Small intestine (tissue), 7 donors: ENCODE measurements around the gene ATMIN. TPM values are rescaled to one million over a fixed set of nuclear protein-coding genes. Genes with fewer than 3 reads are reported as not detected.

Experiments used
- DNase-seq, 2 donors: peaks; one replicate each; pipeline versions ENCODE4 v3.0.0 to v3.0.0-alpha.2; 2013
- FAIRE-seq: peaks from 2 replicates; lab custom pipeline; 2012; peaks lifted over from hg19 to GRCh38; lab: Jason Lieb, UNC
- H3K27ac ChIP-seq, 3 donors: one replicate each; pipeline ENCODE4 v1.5.1; 2013; ENCODE audit warnings: low read length in 2 of 3, mild to moderate bottlenecking in 2 of 3, control low read depth in 1 of 3, inconsistent platforms in 1 of 3, low read depth in 1 of 3, moderate library complexity in 1 of 3
- H3K27me3 ChIP-seq, 3 donors: one replicate each; pipeline ENCODE4 v1.6.1; 2013; ENCODE audit warnings: low read length in 3 of 3, inconsistent platforms in 1 of 3; ENCODE audit not compliant: control insufficient read depth in 3 of 3, insufficient read depth in 3 of 3
- H3K36me3 ChIP-seq, 3 donors: one replicate each; pipeline ENCODE4 v1.6.1; 2013; ENCODE audit warnings: low read length in 3 of 3, inconsistent platforms in 1 of 3, low read depth in 1 of 3, mild to moderate bottlenecking in 1 of 3, moderate library complexity in 1 of 3; ENCODE audit not compliant: control insufficient read depth in 3 of 3, insufficient read depth in 2 of 3
- H3K4me1 ChIP-seq, 3 donors: one replicate each; pipeline ENCODE4 v1.6.1; 2013; ENCODE audit warnings: low read length in 2 of 3, inconsistent platforms in 1 of 3, low read depth in 1 of 3, mild to moderate bottlenecking in 1 of 3, moderate library complexity in 1 of 3; ENCODE audit not compliant: control insufficient read depth in 3 of 3, insufficient read depth in 2 of 3
- H3K4me3 ChIP-seq, 3 donors: one replicate each; pipeline ENCODE4 v1.5.1; 2013; ENCODE audit warnings: low read length in 3 of 3, control low read depth in 1 of 3, inconsistent platforms in 1 of 3, low read depth in 1 of 3, mild to moderate bottlenecking in 1 of 3, moderate library complexity in 1 of 3
- H3K9me3 ChIP-seq, 2 donors: one replicate each; pipeline ENCODE4 v1.6.1; 2013; ENCODE audit warnings: low read depth in 1 of 2, low read length in 1 of 2; ENCODE audit not compliant: control insufficient read depth in 2 of 2, insufficient read depth in 1 of 2
- WGBS, 3 donors: extraction: QIAGEN DNeasy Blood & Tissue Kit; methylation state at CpG; one replicate each; pipeline ENCODE4 v1.1.7; 2013; 5-methylcytosine and 5-hydroxymethylcytosine counted together
- polyA plus RNA-seq, 4 donors: library from polyadenylated mRNA; stranded (reverse) in 3 of 4; unstranded in 1 of 4; fragments of 200-250 nt in 3 of 4; fragments of 120-200 nt in 1 of 4; gene quantifications; one replicate each; pipeline versions ENCODE4 v1.2.1 to v1.2.3, GENCODE V29; 2013
- donor health status: healthy with polysubstance abuse.
- donor health status: control.
- donor health status: control.
- donor health status: Bipolar disorder and iron deficiency.
- donor health status: healthy.

Gene ATMIN
- polyA plus RNA-seq, 4 donors = 13.5 to 29.6 (median 15.6) TPM

DNA sequence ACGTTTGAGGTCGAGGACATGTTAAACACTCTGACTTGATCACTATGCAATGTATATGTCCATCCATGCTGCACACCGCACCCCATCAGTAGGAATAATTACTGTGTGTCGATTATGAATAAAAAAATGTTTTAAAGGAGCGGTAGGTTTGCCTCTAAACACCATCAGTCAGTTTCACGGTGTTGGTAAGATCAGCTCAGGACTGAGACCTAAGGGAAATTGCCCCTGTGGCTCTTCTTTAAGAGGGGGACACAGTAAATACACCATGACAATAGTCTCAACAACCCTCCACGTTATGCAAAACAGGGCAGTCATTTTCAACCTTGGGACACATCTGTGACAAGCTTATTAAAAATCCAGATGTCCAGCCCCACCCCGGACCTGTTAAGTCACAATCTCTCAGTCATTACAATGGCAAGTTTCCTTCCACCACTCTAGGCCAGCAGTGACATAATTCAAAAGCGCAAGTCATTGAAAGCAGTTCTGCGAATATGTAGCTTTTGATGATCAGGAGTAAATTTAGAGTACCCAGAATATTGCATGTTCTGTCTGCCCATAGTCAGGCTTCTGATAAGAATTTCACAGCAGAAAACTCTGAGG is 1.2 kb downstream of the ATMIN start:
- FAIRE-seq = no peak
- 22 to 29% (median 24%) methylated on average over 10 of the region's 10 CpGs for WGBS, 3 donors

DNA sequence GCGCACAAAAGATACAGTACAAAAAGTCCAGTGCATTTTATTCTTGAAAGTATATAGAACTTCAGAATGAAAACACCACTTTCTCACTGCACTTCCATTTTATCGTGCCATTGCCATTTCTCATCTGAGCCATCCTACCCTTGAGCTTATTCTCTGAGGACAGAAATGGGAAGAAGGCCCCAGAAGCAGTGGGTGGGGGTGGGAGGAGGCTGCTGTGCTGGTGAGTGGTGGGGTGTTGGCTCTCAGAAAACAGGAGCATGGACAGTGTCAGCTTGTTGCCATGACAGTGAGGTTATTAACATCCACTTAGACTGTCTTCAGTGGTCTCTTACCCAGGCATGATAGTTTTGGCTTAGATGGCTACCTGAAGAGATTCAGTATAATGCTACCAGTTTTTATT is 4.5 kb downstream of the ATMIN start:
- H3K4me3 ChIP-seq = no peak overlapping the region
- H3K27ac ChIP-seq = no peak overlapping the region
- 98 to 100% (median 98%) methylated on average over 2 of the region's 2 CpGs for WGBS, 3 donors
- FAIRE-seq (no peak), DNase-seq (no peak)
- no peaks in the 10 kb centered on the region for H3K27me3 ChIP-seq
- peaks cover 12 to 31% (median 16%) of the 10 kb centered on the region in 3 donors for H3K36me3 ChIP-seq
- H3K9me3 ChIP-seq = no peaks in the 10 kb centered on the region
- peaks cover 0 to 13% (median 9%) of the 10 kb centered on the region in 3 donors for H3K4me1 ChIP-seq

More for the DNA sequence above, 1.2 kb downstream of the ATMIN start:
- Histone ChIP-seq H3K4me3 (peak overlapping the region; percentile 66 to 97 (median 82)), H3K36me3 (peaks cover 4 to 20% (median 6%) of the 10 kb centered on the region in 3 donors), H3K4me1 (peaks cover 0 to 14% (median 9%) of the 10 kb centered on the region in 3 donors), H3K27ac (peak overlapping the region in 1 of 3 donors; percentile 90), H3K27me3 (no peaks in the 10 kb centered on the region), H3K9me3 (no peaks in the 10 kb centered on the region)
- DNase-seq = peak; percentile 24 to 27

DNA sequence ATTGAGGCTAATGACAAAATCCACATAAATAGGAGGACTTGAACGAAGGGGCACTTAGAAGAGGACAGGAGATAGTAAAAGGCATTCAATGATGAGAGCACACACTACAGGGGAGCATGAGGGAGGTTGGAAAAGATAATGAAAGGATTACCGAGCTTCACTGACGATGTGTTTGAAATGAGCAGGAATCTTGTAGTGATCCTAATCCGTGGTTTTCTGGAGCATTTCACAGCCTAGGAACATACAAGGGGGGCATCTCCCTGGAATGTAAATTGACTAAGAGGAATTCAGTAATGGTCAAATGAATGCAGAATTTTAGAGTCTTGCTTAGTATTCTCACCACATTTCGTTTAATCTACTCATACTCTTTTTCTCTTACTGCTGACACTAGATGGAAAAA is 5.2 kb downstream of the ATMIN start:
- no peak for DNase-seq
- no peak for FAIRE-seq
- no peaks in the 10 kb centered on the region for H3K27me3 ChIP-seq
- WGBS, 3 donors = 85 to 88% (median 87%) methylated on average over 5 of the region's 5 CpGs
- H3K27ac ChIP-seq = no peak overlapping the region
- no peaks in the 10 kb centered on the region for H3K9me3 ChIP-seq
- H3K4me3 ChIP-seq = no peak overlapping the region
- H3K36me3 ChIP-seq = peaks cover 12 to 37% (median 18%) of the 10 kb centered on the region in 3 donors
- peaks cover 0 to 10% (median 9%) of the 10 kb centered on the region in 3 donors for H3K4me1 ChIP-seq

DNA sequence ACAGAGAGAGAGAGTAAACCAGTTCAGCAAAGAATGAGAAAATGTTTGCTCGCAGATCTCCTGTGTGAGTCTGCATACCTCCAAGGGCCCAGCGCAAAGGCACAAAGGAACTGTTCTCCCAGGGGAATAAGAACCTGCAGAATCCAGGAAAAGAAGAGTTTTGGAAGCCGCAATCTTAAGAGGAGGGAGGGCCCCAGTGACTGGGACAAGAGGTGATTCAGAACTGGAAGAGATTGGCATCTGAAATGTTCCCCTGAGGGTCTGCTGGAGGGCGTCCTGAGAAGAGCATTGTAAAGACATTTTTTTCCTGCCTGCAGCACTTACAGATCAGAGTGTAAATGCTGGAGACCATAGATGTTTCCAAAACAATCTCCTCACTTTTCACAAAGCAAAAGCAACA is 6.1 kb downstream of the ATMIN start:
- no peak for DNase-seq
- Histone ChIP-seq H3K9me3 (no peaks in the 10 kb centered on the region), H3K27me3 (no peaks in the 10 kb centered on the region), H3K27ac (no peak overlapping the region), H3K4me3 (no peak overlapping the region), H3K4me1 (peaks cover 0 to 7% (median 7%) of the 10 kb centered on the region in 3 donors), H3K36me3 (peaks cover 12 to 39% (median 18%) of the 10 kb centered on the region in 3 donors)
- WGBS, 3 donors = 91 to 97% (median 93%) methylated on average over 4 of the region's 4 CpGs
- FAIRE-seq = no peak

DNA sequence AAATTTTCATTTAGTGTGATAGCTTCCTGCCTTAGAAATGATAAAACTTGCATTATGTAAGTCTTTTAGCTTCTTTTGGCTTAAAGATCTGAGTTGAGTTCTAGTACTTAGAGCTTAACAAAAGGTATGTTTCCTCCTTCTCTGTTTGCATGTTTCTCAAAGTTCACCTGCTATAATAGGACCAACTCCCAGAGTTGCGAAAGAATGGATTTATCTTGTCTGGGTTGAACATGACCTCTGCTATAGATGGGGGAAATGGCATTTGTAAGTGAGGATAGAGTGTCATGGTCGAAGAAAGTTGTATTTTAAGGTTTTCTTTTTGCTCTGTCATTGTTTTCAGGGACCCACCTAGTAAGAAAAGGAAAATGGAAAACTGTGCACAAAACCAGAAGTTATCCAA is 7.2 kb downstream of the ATMIN start:
- 97 to 99% (median 98%) methylated on average over 2 of the region's 2 CpGs for WGBS, 3 donors
- Histone ChIP-seq H3K4me1 (no peaks in the 10 kb centered on the region), H3K4me3 (no peak overlapping the region), H3K36me3 (peaks cover 12 to 35% (median 18%) of the 10 kb centered on the region in 3 donors), H3K27me3 (no peaks in the 10 kb centered on the region), H3K9me3 (peaks cover 0 to 3% of the 10 kb centered on the region in 2 donors), H3K27ac (no peak overlapping the region)
- FAIRE-seq (no peak), DNase-seq (peak in 1 of 2 donors; percentile 38)

DNA sequence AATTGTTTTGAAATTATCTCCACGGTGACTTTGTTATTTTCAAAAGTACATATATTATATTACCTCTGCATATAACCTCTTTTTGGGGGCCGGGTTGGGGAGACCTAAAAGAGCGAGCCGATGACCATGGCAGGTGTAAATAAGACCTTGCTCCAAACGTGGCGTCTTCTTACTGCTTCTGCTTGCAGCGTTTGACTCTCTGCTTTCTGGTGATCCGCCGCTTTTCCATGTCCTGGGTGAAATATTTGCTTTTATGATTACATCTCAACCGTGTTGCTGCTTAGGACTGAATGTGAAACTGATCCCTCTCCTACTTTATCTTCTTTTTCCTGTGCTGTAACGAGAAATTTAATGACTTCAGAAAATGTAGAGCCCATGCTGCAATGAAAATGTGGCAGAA is 18.1 kb downstream of the ATMIN start:
- Histone ChIP-seq H3K4me3 (no peak overlapping the region), H3K9me3 (peaks cover 0 to 10% of the 10 kb centered on the region in 2 donors), H3K27me3 (no peaks in the 10 kb centered on the region), H3K4me1 (no peaks in the 10 kb centered on the region), H3K27ac (no peak overlapping the region), H3K36me3 (no peaks in the 10 kb centered on the region)
- DNase-seq (no peak), FAIRE-seq (no peak)
- 73 to 84% (median 76%) methylated on average over 11 of the region's 11 CpGs for WGBS, 3 donors

DNA sequence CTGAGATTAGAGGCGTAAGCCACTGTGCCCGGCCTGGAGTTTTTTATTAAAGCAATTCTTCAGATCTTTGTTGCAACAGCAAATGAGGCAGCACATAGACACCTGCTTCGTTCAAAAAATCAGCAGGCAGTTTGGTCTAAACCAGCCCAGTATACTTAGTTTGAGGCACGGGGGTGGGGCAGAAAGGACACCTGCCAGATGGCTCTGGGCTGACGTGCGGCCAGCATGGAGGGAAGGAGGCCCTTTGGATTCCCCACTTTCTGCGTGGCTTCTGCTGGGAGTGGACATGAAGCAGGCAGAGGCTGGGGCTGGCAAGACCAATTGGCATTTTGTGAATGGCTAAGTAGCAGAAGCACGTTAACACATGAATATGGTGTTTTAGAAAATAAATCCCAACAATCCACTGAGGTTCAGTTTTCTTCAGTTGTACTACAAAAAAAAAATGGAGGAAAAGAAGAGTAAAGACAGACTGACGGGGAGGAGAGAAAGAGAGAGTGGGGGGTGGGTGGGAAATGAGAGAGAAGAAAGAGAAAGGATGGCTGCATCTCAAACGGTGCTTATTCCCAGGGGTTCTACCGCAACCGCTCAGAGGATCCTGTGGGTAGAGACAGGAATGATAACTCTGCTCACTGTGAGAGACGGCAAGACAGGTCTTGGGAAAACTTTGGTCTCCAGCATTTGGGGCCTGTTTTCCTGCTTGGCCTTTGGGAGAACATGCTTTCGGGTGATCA is 25.1 kb downstream of the ATMIN start:
- 86 to 91% (median 86%) methylated on average over 14 of the region's 14 CpGs for WGBS, 3 donors
- Histone ChIP-seq H3K27me3 (no peaks in the 10 kb centered on the region), H3K36me3 (peaks cover 0 to 2% (median 0%) of the 10 kb centered on the region in 3 donors), H3K27ac (no peak overlapping the region), H3K4me3 (no peak overlapping the region), H3K4me1 (no peaks in the 10 kb centered on the region), H3K9me3 (no peaks in the 10 kb centered on the region)
- DNase-seq = no peak
- FAIRE-seq = no peak

DNA sequence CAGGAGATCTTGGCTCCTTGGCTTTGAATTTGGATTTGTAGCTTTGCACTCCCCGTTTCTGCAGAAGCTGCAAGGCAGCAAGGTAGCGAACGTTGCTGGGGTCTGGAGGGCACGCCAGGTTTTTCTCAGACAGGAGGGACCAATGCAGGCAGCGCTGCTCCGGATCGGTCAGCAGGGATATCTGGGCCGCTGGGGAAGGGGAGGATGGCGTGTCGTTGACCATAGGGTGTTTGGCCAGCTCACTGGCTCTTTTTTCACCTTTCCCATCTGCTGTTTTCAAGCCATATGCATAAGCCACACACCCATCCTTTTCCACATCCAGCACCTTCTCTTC is 25.6 kb downstream of the ATMIN start:
- H3K27ac ChIP-seq = no peak overlapping the region
- 88 to 91% (median 90%) methylated on average over 10 of the region's 10 CpGs for WGBS, 3 donors
- H3K9me3 ChIP-seq = no peaks in the 10 kb centered on the region
- no peaks in the 10 kb centered on the region for H3K27me3 ChIP-seq
- FAIRE-seq (no peak), DNase-seq (no peak)
- H3K4me3 ChIP-seq = no peak overlapping the region
- no peaks in the 10 kb centered on the region for H3K4me1 ChIP-seq
- peaks cover 0 to 2% (median 0%) of the 10 kb centered on the region in 3 donors for H3K36me3 ChIP-seq
